HG03196 (cell line): ENCODE measurements around the gene CD9.

Experiments
- ATAC-seq: cut with Tn5 transposase; IDR thresholded peaks from one replicate; pipeline ENCODE4 v1.9.1; 2021; ENCODE audit not compliant: unreplicated experiment

CD9 gene

DNA sequence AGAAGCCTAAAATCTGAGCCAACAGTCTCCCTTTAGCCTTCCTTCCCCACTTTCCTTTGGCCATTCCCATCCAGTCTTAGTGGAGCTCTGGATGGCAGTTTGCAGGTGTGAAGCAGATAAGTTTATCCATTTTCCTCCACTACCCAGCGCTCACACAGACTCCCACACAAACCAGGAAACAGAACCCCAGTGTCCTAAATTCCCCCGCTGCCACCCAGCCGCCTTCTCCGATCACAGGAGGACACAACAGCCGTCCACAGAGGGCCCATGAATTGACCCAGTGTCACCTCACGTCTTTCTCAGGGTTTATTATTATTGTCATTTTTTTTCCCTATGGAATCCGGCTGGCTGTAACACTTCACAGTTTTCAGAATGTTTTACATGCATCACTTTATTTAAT is 16.4 kb downstream of the CD9 start:
- ATAC-seq, result no peak

DNA sequence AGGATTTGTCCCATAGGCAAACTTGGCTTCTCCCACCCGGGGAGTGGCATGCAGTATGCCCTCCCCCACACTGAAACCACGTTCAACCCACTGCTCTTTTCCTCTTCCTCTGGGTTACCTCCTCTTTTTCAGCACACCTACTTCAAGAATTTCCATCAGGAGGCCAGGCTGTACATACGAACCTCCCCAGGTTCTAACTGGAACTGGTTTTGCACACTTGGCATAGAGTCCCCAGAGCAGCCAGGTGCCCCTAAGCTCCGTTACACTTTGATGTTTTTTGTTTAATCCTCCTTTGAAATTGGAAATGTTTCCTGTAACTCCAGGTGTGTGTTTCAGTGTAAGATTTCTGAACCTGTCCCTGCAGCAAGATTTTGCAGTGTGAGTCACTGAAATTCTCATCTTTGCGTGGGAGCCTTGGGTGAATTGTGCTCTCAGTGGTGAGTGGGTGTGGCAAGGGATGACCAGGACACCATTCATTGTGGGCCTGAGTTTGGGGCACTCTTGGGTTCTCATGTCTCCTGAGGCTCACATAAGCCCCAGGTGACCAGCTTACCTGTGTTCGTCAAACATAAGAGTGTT is 18.2 kb downstream of the CD9 start:
- no peak for ATAC-seq

DNA sequence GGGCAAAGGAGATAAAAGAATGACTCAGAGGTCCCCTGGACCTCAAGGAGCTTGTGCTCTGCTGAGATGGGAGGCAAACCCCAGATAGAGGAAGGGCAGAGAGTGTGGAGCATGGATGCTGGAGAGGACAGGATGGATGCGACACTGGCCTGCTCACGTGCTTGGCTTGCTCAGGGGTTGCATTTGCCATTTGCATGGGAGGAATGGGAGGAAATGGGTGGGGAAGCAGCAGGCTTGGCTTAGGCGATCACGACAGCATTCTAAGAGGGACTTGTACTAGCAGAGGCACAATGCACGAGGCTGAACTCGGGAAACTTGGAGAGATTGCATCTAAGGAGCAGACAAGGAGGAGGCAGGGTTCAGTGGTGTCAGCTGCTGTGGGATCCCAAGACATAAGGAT is 19.8 kb downstream of the CD9 start:
- no peak for ATAC-seq

DNA sequence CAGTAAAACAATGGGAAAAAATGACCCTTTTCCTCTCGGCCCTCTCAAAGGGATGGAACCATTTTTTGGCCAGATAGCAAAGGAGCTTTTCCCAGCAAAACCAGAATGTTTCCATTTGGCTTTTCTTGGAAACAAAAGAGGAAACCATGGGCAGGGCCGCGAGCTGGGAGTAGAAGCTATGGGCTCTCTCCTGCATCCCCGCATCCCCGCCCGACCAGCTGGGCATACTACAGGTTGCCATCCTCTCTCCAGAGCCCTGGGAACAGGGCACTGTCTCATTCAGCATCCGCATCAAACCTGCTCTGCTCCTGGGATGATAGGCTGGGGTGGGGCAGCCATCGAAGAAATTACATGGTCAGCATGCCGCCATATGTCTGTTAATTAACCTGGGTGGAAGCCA is 20.9 kb downstream of the CD9 start:
- no peak for ATAC-seq

DNA sequence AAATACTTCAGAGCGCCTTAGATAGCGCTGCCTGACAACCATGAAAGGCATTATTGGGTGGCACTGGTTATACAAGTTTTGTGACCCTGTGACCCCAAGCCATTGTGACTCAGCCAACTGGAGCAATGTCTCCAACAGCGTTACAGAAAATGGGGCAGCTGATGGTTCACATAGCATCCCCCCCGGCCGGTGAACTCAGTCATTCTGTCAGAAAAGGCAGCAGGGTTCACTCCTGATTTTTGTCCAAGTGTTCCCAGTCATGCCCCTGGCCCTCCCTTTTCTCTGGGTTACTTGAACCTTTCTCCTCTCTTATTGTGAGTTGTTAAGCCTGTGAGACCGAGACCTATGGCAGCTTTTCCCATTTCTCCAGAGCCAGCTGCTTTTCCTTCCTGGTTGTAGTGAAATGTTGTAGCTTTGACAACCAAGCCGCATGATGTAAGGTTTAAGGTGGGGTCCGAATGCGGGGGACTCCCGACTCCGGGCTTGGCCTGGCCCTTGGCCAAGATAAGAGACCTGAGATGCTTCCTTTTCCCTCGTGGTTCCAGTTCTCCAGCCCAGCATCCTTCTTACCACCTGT is 22.0 kb downstream of the CD9 start:
- no peak for ATAC-seq

DNA sequence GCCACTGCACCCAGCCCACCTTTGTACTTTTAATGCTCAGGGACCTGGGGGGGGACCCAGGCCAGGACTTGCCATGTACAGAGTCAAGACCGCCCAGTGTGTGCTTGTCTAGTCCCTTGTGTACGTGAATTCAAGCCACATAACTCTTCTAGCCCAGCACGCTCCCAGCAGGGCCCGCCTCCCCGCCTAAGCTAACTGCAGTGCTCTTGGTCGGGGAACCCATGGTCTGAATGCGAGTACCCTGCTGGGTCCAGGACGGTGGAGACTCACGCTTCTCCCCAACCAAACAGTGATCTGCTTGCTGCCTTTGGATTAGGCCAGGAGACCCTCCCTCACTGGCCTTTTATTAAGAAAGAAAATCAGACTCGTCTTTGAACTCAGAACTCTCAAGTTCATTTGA is 23.3 kb downstream of the CD9 start:
- no peak for ATAC-seq

DNA sequence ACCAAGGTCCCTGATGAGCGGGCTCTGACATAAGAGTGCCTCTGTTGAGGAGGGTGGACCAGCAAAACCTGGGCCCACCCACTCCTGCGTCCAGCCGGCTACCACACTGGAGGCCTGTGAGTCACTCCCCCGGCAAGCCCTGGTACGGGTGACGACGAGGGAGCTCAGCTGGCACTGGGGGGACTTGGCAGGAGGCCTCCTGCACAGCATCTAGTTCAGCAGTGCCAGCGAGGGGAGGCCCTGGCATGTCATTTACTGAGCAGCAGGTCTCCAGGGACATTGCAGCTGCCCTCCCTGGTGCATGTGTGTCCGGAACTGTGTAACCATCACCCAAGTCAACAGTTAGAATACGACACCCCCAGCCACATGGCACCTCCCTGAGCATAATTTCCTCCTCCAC is 24.4 kb downstream of the CD9 start:
- no peak for ATAC-seq

DNA sequence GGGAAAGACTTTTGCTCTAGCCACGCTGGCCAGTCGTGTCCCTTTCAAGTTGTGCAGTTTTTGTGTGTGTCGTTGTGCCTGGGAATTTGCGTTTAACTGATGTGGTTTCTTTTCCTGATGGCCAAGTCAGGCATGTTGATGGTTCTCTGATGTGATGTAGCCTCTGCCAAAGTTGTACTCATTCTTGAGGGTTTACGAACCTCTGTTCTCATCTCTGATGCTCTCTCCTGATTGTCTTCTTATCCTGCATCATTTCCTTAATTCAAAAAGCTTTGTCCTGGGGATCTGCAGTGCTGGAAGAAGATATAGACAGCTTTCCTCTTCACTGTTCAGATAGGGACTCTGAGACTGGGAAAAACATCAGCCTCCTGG is 25.4 kb downstream of the CD9 start:
- no peak for ATAC-seq

DNA sequence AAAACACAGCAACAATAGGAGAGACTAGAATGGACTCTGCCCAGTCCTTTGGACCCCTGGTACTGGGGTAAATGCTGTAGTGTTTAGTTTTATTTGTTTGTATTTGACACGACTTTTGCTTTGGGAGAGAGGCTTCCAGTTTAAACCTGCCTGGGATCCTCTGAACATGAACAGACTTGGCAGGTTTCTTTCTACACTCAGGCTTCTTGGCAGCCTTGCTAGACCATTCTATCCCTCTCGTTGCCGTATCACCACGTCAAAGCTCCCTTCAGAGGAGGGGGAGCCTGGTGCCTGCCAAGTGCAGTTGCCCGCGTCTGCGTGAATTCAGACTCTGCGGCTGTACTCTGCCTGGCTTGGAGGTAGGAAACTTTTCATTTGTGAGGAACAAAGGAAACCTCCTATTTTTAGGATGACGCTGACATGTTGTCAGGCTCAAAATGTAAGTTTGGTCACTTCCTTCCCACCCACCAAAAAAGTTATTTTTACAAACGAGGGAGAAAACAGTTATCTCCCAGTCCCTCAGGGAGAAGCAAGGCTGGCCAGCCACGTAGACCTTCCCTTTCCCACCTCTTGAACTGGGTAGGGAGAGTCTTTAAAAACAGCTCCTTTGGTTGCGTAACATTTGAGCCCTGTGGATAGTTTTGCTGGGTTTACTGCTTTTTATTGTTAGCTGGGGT is 25.9 kb downstream of the CD9 start:
- no peak for ATAC-seq

DNA sequence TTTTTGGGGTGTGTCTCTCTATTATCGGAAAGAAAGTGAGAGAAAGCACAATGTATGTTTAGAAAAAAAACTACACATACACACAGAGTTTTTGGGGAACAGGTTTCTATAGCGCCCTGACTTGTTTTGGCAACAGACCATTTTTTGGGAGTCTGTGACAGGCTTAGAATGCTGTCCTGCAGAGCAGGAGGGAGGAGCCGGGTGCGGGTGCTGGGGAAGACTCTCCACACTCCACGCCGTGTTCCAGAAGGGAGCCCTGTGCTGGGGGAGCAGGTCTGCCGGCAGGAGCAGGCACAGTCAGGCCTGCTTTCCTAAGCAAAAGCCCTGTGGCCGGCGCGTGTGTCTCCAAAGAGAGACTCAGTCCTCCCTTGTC is 26.5 kb downstream of the CD9 start:
- ATAC-seq, result no peak

DNA sequence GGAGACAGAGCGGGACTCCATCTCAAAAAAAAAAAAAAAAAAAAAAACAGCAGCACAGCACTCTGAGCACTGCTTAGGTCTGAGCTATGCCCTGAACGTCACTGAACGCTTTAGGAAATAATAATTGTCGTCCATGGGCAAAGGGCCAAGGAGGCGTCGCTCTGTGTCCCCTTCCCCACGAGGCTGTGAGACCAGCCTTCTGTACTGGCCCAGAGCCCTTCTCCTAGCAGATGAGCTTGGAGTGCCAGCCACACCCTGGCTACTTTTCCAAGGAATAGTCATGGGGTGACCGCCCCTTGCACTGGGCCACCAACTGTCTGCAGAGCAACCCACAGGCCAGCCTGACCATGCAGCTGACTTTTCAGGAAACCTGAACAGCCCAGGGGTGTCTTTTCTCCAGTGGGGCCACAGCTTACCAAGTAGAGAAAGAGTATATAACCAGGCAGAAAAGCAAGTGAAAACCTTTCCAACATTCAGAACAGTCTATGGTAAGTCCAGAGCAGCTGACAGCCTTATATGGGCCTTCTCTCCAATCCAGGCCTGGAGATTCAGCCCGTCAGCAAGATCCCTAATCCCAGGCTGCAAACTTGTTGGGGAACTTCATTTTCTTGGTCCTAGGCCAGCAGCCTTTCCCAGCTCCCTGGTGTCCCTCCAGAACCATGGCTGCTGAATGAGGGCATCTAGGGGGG is 28.5 kb downstream of the CD9 start:
- no peak for ATAC-seq

DNA sequence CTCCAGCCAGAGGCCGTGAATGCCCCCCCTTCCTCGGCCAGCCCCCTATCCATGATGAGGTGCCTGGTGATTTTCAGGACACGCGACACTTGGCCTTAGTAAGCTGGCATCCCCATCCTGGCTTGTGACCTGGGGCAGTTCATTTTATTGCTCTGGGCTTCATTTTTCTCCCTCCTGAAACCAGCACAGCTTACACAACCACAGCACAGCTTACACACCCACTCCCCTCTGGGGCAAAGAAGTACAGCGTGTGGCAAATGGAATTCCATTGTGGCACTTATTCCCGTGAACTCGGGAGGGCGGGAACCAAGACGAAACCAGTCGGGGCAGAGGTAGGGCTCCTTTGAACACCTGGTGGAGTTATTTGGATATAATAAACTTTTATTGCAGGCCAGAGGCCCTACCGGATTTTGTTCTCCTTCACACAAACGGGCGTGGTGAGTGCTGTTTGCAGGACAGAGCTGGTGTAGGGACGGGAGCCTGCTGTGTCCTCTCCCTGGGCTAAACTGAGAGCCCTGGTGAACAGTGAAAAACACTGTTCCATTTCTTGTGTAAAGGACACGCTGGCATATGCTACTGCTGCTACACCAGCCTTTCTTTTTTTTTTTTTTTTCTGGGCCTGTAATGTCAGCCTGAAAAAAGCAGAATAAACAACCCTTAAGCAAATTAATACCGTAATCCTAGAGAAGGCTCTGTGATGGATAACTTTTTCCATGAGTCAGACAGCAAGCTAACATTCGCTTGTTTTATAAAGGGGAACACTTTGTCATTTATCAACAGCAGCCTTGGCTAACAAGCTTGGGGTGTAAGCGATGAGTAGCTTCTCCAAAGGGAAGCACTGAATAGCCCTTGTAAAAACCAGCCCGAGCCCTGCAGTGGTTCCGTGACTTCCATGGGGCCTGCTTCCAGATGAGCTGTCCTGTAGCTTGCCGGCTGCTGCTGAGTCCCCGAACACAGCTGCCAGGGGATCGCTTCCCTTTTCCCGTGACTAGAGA is 29.3 kb downstream of the CD9 start:
- no peak for ATAC-seq

DNA sequence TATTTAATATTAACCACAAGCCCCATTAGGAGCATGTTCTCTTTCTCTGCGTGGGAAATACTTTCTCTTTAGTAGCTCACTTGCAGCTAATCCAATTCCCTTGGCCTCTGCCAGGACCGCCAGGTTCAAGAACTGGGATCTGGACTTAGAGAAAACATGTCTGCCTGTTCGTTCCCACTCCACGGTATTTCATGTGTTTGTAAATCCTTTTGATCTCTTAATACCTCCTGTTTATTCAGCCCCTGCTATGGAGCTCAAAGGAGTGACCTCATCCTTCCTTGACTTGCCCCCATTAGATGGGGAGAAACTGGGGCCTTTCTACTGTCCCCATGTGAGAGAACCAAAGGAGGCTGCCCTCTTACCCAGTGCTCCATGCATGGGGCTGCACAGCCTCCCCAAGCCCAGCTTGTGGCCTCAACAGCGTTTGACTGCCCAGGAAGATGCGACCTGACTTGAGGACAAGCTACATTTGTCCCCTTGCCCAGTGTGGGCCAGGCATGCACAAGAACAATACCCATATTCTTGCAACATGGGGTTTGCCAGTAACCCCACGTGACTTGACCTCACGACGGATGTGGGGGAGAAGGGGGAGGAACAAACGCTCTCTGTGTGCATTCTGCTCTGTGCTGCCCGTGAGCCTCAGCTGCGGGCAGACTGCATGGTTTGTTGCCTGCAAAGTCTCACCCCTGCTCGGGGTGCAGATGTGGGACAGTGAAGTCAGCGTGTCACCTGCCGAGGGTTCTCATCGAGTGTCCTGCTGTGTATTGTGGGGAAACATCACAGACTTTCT is 30.3 kb downstream of the CD9 start:
- peak; percentile 43 for ATAC-seq

DNA sequence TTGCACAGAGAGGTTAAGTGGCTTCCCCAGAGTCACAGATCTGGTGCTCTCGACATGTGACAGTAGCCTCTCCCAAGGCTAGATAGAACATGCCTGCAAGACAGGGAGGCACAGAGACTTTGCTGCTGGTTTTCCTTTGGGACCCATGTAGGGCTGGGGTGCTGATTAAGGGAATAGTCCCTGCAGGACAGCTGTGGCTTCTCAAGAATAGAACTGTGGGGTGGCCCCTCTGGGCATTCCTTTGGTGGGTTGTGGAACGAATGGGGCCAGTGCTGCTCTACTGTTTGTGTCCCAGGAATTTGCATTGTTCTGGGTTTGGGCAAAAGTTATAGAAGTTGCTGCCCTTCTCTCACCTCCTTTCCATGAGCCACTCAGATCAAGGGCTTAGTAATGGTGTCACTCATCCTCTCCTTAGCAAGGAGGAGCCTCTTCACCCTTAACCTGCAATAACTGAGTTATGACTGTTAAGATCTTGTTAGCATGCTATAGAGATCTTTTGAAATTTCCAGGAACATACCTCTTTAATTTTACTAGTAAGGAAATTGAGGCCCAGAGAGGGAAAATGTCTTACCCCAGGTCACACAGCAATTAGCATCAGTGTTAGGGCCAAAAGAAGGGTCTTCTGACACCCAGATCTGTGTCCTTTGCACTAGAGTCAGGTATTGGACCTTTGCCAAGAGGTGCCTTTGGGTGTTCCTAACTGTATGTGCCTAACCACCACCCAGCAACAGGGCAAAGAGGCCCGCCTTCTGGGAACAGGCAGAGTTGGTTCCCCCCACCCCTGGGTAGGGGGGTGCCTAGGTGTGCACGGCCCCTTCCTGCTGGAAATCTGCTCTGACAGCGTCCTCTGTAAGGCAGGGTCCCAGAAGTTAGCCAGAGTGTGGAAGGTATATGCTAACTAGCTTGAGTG is 31.4 kb downstream of the CD9 start:
- no peak for ATAC-seq

DNA sequence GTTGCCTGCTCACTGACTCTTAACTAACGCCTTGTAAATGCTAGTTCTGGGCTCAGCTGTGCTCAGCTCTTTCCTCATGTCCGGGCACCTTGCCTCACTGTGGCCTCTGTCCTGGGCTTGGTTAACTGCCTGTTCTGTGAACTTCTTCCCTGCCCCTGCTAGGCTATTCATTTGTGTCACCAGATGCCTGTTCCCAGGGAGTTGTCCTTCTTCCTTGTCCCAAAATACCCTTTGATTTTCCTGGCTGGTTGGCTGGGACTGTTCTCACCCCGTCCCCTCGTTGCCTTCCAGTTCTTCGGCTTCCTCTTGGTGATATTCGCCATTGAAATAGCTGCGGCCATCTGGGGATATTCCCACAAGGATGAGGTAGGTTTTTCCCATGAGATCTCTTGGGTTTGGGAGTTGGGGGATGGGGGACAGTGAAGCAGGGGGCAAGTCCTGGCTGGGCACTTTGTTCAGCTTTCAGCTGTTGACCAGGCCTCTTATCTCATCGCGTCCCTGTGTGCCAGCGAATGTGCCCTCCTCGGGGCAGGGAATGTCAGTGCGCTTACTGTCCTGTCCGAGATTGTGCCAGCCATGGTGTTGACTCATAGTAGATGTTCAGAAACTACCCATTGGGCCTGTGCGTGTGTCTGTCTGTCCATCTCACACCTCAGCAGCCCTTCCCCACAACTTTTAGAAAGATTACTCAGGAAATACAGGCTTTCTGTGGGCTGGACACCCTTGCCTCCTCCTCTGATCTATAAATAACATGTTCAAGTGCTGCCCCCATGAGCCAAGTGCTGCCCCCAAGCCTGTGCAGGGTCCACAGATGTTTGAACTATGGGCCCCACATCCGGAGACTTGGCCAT is 33.1 kb downstream of the CD9 start:
- ATAC-seq, result no peak

DNA sequence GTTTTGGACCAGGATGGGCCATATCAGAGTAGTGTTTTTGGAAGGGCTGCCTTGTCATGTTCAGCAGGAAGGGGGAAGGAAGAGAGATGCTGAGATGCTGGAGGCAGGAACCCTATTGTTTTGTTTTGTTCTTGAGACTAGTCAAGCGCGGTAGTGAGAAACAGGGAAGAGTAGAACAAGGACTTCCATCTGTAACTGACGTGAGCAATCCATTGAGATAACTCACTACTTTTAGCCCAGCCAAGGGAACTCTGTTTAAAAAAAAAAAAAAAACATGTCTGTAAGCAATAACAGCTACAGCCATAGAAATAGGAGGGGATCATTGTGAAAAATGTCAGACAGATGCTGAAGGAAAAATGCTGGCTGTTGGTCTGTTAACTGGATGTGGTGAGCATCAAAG is 34.0 kb downstream of the CD9 start:
- ATAC-seq, result no peak

DNA sequence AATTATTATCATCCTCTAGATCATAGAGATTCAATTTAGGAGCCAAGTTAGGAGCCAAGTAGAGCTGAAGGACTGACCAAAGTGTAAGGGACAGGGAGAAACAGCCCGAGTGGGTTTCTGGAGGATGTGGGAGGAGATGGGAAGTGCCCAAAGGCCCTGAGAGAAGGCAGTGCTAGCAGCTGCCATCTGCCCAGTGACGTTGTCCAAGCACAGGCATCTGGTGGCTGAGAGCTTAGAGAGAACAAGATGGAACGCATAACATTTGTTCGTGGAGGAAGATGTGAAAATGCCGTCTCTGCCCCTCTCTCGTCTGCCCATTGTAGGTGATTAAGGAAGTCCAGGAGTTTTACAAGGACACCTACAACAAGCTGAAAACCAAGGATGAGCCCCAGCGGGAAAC is 34.7 kb downstream of the CD9 start:
- no peak for ATAC-seq

DNA sequence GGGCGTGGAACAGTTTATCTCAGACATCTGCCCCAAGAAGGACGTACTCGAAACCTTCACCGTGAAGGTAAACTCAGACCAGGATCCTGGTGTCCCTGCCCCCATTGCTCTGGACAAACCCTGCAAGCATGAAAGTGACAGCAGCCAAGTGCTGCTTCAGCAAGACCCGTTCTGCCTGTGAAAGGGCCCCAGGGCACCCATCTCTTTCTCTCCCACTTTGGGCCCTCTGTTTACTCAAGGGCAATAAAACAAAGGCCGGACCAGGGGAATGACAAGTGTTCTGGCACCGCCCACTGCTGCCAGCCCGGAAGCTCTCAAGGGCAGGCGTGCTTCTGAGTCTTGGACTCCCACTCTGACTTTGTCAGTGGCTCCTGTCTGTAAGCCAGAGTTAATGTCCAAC is 35.3 kb downstream of the CD9 start:
- no peak for ATAC-seq
